Activated T-cell treated with anti-CD3 and anti-CD28 coated beads for 4 hours (primary cell): ENCODE data around the gene LEP.

Source experiments
- DNase-seq: peaks from one replicate; pipeline ENCODE4 v3.0.0-alpha.2; 2020

The LEP gene

DNA sequence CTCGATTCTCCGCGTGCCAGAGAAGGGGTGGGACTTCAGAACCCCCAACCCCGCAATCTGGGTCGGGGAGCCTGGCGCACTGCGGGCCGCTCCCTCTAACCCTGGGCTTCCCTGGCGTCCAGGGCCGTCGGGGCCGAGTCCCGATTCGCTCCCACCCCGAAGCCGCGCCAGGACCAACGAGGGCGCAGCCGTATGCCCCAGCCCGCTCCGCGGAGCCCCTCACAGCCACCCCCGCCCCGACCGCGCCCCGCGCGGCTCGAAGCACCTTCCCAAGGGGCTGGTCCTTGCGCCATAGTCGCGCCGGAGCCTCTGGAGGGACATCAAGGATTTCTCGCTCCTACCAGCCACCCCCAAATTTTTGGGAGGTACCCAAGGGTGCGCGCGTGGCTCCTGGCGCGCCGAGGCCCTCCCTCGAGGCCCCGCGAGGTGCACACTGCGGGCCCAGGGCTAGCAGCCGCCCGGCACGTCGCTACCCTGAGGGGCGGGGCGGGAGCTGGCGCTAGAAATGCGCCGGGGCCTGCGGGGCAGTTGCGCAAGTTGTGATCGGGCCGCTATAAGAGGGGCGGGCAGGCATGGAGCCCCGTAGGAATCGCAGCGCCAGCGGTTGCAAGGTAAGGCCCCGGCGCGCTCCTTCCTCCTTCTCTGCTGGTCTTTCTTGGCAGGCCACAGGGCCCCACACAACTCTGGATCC, at the start of gene LEP:
Gene LEP, plus strand, starts transcription at position 583 of the 691 bp plus-strand sequence. CDS start 10,741 bp downstream, outside the sequence.
- no peak for DNase-seq

DNA sequence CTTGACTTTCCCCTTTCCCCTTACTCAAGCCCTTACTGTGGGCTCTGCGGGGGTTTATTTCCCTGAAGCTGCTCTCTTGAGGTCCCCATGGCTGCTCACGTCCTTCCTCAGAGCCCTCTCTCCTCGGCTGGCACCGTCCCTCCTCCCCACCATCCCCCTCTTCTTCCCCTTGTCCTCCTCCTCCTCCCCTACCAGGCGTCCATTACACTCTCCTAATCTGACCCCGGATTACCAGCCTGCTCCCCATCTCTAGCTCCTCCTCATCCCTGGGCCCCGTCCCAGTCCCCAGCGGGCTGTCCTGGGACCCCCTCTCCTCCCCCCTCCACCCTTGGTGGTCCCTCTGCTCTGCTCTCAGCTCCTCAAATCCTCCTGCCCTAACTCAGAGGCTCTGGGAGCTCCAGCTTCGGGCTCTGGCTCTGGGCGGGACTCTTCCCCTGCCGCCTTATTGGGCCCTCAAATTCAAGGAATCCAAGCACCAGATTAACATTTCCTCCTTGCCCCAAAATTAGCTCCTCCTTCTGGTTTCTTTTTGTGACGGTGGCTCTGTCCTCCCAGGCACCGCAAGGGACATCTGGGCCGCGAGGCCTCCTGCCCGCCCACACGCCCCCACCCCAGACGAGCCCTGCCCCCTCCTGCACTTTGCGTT, 48.5 kb upstream of the LEP start:
- DNase-seq, result no peak

DNA sequence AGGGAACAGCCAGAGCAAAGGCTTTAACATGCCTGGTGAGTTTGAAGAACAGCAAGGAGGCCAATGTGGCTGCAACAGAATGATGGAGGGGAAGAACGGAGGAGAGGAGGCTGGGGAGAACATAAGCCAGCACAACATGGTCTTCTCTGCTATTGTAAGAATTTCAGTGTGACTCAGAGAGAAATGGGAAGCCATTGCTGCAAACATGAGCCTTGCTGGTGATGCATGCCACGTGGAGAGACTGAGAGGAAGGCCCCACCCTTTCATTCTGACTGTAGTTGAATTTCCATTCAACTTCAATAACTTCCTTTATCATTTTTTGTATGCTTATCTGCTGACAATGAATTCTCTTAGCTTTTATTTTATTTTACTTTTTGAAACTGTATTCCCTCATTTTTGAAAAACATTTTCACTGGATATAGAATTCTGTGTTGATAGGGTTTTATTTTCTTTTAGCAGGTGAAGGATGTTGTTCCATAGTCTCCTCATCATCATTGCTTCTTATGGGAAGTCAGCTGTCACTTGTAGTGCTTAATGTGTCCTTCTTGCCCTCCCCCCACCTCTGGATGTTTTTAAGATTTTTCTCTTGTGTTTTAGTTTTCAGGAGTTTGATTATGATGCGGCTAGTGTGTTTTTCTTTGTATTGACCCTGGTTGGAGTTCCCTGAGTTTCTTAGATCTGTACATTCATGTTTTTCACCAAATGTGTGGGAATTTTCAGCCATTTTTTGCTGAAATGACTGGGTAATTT, 46.4 kb upstream of the LEP start:
- no peak for DNase-seq

DNA sequence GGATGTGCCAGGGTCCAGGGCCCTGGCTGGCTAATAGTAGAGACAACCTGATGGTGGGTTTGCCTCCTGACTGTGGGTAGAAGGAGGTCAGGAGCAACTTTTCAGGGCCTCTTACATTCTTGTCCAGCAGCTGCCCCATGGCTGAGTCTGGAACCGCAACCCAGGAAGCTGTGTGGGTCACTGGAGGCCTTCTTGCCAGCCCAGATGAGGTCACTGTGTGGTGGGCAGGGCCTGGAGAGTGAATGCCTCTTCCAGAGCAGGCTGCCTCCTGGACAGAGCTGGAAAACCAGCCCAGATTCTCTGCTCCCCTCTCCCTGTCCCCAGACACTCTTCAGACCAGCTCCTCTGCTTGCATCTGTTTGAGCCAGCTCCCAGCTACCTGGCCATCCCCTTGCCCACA, 43.5 kb upstream of the LEP start:
- no peak for DNase-seq

DNA sequence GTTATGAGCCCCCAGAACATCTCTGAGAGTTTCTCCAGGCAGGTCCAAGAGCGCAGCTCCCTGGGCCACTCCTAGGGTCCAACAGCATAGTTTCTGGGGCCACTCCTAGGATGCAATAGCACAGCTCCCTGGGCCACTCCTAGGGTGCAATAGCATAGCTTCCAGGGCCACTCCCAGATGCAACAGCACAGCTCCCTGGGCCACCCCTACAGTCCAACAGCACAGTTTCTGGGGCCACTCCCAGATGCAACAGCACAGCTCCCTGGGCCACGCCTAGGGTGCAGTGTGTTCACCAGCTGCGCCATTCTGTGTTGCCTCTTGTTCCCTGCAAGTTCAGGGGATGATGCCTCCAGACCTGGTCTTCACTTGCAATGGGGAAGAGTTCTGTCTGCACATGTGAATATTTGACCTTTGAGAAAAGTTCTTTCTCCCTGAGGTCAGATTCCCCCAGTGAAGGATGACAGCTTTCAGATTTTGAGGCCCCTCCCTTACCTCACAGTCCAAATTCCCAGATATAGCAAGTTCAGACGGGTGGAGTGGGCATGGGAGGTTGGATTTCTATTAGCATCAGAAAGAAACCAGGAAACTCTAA, 43.0 kb upstream of the LEP start:
- DNase-seq, result no peak

DNA sequence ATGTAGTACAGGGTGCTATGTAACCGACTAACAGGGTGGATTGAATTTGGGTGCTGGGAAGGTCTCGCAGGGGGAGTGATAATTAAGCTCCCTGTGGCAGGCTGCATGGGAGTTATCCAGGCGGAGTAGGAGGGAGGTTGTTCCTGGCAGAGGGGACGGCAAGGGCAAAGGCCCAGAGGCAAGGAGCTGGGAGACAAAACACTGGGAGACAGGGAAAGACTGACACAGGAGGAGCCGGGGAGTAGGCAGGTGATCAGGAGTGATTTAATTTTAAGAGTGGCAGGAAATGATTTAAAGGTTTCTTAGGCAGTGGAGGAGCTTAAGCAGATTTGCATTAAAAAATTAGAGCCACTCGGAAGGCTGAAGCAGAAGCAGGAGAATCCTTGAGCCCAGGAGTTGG, 40.7 kb upstream of the LEP start:
- no peak for DNase-seq

DNA sequence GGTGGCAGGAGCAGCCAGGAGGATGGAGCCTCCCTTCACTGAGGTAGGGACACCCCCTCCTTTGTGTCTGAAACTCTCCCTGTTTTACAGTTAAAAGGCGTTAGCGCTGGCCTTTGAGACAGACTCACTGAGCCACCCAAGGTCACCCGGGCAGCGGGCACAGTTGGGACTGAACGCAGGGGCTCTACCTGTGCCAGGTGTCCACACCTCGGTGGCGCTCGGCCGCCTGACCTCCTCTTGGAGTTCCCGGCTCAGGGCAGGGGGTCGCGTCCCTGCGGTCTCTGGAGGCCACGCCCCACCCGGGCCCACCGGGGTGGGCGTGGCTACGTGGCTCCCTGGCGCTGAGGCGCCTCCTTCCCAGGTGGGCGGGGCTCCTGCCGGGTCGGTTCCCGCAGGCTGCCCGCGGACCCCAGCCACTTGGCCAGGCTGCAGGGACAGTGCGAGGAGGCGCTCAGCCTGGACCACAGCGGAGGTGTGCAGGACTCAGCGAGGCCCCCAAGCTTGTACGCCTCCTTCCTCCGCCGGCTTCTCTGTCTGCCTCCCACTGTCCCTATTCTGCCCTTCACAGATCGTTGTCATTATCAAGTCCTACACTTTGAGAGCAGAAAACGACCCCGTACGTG, 39.9 kb upstream of the LEP start:
- no peak for DNase-seq

DNA sequence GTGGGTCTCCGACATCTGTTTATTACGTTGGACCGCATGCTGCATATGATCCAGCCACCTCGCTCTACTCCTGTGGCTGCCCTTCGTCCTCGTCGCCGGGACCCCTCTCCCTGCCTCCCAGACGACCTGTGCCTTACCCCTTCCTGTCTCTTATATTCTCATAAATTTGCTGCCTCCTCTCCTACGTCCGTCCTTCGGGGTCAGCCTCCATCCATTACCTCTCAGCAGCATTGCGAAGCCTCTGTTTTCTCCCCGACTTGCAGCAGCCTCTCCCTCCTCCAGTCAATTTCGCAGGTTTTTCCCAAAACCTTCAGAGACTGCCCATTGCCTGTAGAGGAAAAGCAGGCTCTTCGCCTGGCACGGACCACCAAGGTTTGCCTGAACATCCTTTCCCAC, 39.4 kb upstream of the LEP start:
- no peak for DNase-seq

DNA sequence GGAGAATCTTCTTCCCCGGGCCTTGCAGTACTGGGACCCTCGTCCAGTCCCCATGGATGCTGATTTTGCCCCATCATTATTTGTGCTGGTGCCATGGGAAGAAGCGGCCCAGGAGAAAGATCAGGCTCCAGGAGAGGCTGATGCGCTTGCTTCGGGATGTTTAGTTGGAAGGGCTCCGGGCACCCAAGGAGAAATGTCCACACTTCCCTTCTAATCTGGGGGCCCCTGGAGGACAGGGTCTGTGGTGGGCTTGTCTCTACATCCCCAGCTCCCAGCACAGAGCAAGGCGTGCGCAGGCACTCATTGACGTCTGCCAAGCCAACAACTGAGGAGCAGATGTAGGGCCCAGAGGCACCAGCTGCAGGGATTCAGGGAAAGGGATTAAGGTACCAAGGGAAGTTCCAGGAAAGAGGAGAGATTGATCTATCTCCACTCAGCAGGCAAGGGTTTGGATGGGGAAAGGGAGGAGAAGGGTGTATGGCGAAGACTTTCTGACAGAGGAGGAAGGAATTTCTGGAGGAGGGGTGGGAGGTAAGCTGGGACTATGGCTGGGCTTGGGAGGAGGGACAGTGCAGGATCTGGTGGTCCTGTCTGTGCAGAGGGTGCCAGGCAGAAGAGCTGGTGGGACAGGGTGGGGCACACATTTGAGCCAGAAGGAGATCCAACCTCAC, 38.7 kb upstream of the LEP start:
- no peak for DNase-seq

DNA sequence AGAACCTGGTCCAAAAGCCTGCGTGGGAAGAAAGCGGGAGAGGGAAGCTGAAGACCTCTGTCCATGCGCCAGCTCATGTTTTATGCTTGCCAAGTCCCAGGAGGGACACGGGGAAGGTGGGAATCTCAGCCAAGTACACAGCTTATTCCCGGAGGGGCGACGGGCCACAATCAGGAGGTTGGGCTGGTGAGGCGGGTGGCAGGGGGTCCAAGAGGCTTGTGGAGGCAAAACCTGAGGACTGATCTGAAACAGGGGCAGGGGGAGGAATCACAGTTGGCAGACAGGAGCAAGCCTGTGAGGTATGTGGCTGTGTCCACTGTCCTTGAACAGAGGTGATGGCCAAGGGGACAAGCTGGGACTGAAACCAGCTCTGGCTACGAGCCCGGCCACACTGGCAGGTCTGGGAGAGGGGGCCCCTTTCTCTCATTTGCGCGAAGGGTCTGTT, 38.0 kb upstream of the LEP start:
- no peak for DNase-seq

DNA sequence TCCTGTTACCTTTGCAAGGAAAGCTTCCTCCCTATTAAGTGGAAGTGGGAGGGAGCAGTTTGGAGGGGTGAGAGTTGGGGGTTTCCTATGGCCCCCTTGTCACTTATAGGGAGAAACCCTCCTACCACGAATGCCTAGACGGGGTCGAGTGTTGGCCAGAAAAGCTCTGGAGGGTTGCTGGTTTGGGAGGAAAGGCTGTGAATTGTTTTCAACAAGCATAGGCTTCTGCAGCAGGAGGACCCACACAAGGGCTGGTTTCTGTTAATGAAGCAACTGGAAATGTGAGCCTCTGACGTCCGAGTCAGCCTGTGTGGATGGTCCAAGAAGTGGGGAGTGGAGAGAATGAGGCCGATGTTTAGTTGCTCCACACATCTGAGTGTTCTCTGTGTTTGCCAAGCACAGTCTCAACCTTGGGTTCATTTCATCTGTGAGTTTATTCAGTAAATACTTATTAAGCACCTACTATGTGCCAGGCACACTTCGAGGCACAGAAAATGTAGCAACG, 37.3 kb upstream of the LEP start:
- no peak for DNase-seq

DNA sequence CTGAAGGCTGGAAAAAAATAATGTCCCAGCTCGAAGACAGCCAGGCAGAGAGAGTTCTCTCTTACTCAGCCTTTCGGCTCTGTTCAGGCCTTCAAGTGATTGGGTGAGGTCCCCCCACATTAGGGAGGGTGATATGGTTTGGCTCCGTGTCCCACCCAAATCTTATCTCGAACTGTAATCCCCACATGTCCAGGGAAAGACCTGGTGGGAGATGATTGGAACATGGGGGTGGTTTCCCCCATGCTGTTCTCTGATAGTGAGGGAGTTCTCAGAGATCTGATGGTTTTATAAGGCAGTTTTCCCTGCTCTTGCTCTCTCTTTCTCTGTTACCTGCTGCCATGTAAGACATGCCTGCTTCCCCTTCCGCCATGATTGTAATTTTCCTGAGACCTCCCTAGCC, 36.6 kb upstream of the LEP start:
- DNase-seq, result no peak

DNA sequence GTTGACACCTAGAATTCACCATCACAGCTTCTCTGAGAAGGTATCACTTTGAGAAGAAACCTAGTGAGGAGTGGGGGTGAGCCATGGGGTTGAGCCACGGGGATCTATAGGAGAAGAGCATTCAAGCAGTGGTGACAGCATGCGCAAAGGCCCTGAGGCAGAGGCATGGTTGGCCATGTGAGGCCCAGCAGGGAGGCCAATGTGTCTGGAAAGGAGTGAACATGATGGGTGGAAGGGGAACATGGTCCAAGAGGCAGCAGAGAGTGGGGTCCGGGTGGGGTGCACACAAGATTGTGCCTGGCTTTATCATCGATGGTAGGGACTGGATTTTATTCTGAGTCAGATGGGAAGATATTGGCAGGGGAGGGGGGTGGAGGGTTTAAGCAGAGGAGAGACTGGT, 36.0 kb upstream of the LEP start:
- no peak for DNase-seq

DNA sequence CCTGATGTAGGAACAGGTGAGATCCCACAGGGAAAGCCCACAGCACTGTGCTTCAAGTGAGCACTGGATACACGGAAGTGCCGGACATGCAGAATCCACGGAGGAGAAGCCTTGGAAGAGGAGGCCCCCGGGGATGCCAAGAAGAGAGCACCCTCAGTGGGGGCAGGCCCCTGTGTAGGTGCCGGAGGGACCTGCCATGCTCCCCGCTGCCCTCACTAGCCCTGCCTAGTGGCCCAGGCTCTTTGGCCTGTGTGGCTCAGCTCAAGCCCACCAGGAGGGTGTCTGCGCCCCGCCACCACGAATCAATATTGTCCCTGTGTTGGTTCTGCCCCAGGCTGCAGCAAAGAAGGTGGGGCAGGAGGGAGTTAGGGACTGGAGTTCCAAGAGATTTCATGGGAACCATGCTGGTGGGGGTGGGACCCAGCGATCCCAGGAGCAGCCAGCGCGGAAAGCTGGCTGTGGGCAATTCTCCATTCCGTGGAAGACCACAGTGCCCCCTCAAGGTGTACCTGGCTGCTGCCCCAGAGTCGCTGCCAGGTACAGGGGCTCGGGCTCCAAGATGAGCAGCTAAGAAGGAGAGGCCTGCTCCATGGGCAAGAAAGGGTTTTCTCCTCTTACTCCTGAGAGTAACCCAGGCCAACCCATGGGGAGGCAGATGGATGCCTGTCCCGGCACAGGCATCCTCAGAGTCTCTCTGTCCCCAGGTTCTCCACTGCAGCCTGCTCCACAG, 34.9 kb upstream of the LEP start:
- no peak for DNase-seq

DNA sequence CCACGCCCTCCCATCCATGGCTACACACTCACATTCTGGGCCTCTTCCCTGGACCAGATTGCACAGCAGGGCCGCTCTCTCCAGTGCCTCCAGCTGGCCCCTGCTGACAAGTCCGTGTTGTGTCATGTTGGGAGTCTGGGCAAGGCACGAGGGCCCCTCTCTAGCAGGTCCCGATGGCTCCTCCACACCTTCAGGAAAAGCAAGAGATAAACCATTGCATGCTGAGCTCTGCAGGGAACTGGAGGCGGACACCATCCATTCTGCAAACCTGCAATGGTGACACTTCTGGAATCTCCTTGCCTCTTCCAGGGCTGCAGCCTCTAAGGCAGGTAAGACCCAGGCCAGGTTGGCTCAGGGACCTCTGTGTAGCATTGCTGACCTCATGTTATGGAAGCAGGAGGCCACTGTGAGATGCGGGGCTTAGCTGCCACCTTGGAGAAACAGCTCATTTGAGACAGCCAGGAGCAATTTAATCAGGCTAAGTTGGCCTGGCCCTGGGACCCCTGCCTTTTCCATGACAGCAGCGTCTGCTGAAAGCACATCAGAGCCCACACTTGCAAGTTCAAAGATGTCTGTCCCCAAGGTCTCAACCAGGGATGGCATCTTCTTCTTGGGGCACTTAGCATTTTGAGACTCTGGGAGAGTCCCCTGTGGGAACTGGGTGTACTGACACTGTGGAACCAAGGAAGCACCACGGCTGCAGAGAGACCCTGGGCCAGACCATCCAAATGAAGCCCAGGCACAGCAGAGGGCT, 34.2 kb upstream of the LEP start:
- no peak for DNase-seq

DNA sequence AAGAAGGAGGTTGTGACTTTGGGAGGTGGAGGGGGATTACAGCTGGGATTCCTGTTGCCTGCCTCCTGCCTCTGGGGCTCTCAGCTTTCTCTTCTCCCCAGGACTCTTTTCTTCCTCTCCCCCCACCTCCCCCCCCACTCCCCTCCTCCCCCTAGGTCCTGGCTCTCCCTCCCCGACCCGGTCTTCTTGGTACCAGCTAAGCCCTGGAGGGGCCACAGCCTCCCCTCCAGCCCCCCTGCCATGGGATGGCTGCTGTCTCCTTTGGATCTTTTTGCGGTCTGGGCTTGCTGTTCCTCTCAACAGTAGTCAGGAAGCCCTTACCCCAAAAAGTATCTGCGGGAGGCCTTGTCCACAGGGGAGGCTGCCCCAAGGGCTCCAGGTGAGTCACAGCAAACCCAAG, 33.5 kb upstream of the LEP start:
- DNase-seq, result no peak

DNA sequence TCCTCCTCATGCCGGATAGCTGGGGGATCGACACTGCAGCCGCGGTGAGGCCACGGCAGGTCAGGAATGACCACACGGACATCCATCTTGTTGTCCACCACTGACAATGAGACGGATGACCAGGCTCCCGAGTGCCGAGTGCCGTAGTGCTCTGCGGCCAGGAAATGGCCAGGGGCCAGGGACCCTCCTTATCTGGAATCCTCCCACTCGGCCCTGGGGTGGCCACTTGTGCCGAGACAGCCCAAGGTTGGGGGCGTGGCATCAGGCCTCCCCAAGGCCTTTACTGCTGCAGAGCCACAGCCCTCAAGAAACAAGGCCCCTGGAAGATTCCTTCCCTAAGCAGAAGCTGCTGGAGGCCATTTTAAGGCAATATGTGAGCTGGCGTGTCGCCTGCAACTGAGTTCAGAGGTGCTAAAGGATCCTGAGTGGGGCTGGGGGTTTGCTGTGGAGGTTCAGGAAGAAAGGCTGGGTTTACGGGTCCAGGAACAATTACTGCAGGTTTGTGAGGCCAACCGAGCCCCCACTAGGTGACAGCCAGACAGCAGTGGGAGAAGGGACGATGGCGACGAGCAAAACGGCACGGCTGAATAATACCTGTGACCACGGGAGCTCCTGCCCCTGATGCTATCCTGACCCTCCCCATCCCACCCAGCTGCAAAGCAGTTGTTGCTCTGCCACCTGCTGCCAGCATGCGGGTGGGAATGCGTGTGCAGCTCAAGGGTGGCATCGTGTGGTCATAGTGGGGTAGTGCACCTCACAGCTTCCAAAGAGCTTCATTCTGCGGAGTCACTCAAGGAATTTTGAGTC, 31.6 kb upstream of the LEP start:
- peak; percentile 51 for DNase-seq

DNA sequence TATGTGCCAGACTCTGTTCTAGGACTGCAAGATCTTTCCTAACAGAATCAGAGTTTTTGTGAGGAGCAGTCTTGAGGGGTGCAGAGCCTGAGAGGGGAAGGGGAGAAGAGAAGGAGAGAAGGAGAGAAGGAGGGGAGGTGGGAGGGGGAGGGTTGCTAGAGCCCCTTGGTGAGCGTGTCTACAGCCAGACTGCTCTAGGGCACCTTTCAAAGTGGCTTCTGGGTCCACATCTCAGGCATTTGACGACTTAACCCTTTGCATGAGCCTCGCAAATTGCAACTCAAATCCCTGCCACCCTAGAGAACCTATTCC, 31.1 kb upstream of the LEP start:
- DNase-seq, result no peak

DNA sequence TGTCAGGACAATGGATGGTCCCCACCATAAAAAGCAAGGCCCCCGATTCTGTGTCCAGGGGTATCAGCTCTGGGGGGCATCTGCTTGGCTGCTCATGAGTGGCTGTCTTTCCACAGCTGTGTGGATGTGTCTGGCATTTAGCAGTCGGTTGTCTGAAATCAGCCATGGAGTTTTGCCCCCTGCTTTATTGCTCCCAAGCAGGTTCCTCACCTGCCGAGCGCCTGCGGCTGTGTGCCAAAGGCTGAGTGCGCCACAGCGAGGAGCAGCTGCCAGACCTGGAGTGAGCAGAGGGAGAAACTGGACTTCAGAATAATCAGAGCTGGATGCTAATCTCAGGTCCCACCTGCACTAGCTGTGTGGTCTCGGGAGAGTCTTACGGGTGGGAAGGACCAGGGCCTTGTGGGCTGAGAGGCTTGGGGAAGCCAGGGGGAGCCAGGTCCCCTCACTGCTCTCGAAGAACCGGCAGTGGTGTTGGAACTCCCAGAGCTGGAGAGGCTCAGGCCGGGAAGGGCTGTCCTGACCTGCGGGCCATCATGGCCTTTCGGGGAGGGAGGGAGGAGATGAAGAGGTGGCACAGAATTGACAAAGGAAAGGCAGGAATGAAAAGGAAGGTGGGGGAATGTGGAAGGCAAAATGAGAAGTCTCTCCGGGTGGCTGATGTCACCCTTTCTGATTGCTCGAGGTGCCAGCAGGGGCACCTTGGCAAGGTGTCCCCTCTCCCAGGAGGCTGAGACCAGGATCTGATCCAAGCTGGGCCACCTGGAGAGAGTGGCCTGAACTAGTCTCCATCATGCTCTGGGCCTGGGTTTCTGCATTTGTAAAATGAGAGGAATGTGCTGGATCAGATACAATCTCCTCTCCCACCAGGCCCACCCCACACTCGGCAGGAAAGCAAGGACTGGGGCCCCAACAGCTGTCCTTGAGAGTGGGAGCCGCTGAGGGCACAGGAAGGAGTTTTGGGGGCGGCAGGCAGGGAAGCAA, 30.2 kb upstream of the LEP start:
- no peak for DNase-seq
